SU-DHL-6 (cell line): ENCODE results near the gene BCAR1.

ENCODE experiments used
- EZH2phosphoT487 ChIP-seq: fragments of 200-600 bp; sonication (generic), shearing (Covaris generic); conservative IDR thresholded peaks from 2 replicates; pipeline ENCODE4 v1.6.1; 2018; ENCODE audit warnings: mild to moderate bottlenecking, antibody characterized with exemption, low read length, moderate library complexity, mixed read lengths
- TF ChIP-seq, protein P1 (sequence below): fragments of 200-600 bp; sonication (generic); IDR thresholded peaks from one replicate; pipeline ENCODE4 v1.5.1; 2017; ENCODE audit warnings: antibody characterized with exemption, mild to moderate bottlenecking, low read length, moderate library complexity; ENCODE audit not compliant: insufficient read depth, poor library complexity, severe bottlenecking

DNA sequence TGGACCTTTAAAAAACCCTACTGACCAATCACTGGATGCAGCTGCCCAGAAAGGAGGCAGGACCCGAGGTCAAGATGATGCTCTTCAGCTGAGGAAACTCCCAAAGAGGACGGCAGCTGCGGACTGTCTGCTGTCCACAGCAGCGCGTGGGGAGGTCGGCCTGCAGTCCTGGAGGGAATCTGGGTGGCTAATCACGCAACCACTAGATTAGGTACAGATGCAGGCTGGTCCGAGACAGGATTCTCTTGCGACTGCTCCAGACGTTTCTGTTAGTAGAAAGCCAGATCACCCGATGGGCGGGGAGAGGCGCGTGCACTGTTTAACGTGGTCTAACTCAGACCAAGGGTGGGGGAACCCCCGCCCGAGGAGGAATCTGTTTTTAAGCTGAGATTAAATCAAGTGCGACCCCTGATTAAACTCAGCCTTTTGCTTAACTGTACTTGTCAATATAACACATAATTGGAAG is 53.3 kb downstream of the BCAR1 start:
- TF ChIP-seq, protein P1, sequence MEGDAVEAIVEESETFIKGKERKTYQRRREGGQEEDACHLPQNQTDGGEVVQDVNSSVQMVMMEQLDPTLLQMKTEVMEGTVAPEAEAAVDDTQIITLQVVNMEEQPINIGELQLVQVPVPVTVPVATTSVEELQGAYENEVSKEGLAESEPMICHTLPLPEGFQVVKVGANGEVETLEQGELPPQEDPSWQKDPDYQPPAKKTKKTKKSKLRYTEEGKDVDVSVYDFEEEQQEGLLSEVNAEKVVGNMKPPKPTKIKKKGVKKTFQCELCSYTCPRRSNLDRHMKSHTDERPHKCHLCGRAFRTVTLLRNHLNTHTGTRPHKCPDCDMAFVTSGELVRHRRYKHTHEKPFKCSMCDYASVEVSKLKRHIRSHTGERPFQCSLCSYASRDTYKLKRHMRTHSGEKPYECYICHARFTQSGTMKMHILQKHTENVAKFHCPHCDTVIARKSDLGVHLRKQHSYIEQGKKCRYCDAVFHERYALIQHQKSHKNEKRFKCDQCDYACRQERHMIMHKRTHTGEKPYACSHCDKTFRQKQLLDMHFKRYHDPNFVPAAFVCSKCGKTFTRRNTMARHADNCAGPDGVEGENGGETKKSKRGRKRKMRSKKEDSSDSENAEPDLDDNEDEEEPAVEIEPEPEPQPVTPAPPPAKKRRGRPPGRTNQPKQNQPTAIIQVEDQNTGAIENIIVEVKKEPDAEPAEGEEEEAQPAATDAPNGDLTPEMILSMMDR = no peak
- TF ChIP-seq EZH2phosphoT487 = no peak
